SK-MEL-5 (cell line): ENCODE results near the gene POP5. TPM values are rescaled to one million over a fixed set of nuclear protein-coding genes. Genes with fewer than 3 reads are reported as not detected.
A peak's percentile ranks its signal among the peaks of the same experiment; 100 is the strongest.
"Not testable (repeated sequence)": the region's sequence is repeated elsewhere in the genome, so short reads cannot be mapped to it uniquely, and the experiment has no call there.

Experiments
- DNase-seq: peaks from one replicate; pipeline ENCODE4 v3.0.0-alpha.2; 2016; ENCODE audit warnings: low read depth, low spot score
- in situ Hi-C: cut with HindIII; loops from 2 replicates; pipeline ENCODE4 v1.10.0; 2016; ENCODE audit warnings: low sequenced_read_pairs, high pct_unique_total_duplicates, low pct_unique_long_range_greater_than_20kb
- total RNA-seq: library from RNA; depleted of rRNA; stranded (reverse); fragments of >200 nt; shearing (Covaris generic); gene quantifications from 2 replicates; pipeline ENCODE4 v1.2.3, GENCODE V29; 2014

Gene POP5
- total RNA-seq, 1 experiment from 2014 or later = 63.4 TPM

DNA sequence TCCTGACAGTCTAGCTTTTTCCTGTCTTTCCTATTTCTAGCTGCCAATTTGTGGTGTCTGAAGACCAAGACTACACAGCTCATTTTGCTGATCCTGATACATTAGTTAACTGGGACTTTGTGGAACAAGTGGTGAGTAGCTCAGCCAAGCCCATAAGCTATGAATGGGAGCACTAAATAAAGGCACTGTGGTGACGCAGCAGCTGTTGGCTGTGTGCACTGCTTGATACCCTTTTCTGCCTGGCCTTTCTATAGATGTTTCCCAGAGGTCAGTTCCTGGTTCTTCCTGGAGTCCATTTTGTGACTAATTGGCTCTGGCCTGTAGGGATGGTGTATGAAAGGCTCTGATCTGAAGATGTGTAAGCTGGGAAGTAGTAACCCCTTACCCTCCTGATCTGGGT, 26.5 kb downstream of the POP5 start:
- DNase-seq = no peak
- in situ Hi-C loops = no loop called here

DNA sequence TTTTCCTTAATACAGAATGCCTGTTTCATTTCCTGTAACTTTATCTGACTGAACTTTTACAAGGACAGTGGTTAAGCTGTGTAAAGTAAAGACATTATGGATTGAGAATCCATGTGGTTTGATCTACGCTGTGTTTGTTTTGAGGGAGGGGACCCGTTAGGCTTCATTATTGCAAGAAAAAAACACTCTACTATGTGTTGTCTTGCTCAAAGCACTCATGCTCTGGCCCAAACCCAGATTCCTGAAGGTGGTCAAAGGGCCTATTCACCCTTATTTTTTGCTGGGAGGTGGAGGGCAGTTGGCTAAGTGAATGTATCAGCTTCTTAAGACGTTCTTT, 35.2 kb downstream of the POP5 start:
- in situ Hi-C loops = no loop called here
- DNase-seq = peak; percentile 83

DNA sequence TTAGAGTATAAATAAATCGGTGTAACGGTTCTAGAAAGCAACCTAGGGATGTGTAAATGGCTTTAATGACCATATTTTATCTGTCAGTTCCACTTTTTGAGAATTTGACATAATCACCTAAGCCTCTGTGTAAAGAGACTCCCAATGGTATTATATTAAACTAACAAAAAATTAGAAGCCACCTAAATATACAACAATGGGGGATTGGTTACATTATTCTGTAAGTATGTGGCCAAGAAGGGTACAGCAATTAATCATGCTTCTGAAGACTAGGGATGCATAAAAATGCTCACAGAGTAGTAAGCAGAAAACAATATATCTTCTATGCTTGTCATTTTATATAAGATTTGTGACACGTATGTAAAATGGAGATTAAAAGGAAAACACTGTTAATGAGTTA, 36.5 kb downstream of the POP5 start:
- in situ Hi-C loops = no loop called here

DNA sequence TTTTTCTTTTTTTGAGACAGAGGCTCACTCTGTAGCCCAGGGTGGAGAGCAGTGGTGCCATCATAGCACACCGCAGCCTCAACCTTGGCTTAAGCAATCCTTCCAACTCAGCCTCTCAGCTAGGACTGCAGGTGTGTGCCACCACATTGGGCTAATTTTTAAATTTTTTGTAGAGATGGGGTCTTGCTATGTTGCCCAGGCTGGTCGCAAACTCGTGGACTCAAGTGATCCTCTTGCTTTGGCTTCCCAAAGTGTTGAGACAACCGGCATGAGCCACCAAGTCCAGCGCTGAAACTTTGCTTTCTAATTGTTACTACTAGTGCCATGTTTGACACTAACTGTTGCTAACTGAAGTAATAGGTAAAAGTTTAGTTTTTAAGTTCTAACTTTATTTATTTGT, 39.0 kb downstream of the POP5 start:
- no peak for DNase-seq
- in situ Hi-C loops = no loop called here

More for the DNA sequence above, 36.5 kb downstream of the POP5 start:
- no peak for DNase-seq

DNA sequence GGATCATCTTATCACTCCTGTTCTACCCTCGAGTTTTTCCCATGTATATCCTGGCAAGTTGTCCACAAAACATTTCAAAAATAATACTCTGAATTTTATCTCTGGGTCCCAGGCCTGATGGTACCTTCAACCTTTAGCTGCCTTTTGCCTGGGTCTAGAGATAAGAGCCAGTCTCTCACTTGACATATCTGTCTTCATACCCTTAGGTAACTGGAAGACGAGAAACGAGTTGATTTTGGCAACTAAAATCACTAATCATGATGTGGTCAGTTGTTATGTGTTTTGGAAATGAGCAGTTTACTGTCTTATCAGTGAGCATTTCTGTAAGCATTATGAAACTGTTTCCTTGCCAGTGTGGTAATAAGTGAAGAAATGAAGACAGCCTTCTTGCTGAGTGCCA, 40.8 kb downstream of the POP5 start:
- in situ Hi-C loops = no loop called here
- DNase-seq = no peak

DNA sequence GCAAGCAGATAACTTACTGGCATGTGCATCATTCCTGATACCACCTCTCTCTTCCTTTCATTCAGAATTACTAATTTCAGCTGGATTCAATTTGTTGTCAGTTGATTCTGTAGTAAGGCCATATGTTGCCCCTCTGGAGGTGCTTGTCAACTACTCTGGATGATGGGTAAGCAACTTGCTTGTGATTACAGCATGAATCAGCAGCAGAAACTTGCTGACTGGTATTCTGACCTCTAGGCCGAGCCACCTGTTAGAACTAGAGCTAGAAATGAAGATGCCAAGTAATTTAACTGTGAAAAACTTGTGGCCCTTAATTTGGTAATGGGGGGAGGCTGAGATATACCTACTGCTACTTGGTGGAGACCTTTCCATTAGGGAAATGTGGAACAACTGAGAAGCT, 41.9 kb downstream of the POP5 start:
- in situ Hi-C loops = no loop called here
- DNase-seq = no peak

DNA sequence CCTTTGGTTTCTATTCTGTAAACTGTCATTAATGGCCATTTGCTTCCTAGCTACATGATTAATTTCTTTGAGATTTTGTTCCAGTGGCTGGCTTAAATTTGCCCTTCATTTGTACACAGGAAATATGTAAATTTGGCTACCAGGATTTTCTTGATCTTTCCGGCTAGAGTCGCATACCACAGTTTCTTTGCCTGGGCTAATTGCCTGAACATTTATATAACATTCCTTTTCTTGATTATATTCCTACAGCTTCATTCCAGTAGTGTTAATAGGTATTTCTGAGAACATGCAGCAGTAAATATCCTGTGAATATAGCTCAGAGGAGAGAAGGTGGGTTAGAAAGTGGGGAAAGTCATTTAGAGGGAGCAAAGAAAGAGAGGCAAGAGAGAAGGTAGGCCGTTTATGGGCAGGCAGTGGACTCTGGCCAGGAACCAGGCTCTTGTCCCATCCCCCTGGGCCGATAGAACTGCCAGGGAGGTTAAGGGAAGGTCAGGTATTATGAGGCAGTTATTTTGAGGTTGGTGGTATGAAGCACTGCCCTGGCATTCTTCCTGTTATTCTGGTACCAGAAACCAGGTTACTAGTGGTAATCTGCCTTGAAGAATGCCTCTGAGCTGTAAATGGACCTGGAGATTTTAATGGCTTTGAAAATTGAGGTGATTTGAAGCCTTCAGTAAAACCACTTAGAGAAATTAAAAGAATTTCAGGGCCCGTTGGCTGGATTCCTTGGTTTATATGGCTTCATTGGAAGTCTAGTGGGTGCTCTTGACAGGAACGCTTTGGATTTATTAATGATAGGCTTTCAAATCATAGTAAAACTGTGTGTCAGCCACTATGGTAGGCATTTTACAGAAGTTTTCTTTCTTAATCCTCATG, 42.7 kb downstream of the POP5 start:
- DNase-seq = no peak
- in situ Hi-C loops = no loop called here

DNA sequence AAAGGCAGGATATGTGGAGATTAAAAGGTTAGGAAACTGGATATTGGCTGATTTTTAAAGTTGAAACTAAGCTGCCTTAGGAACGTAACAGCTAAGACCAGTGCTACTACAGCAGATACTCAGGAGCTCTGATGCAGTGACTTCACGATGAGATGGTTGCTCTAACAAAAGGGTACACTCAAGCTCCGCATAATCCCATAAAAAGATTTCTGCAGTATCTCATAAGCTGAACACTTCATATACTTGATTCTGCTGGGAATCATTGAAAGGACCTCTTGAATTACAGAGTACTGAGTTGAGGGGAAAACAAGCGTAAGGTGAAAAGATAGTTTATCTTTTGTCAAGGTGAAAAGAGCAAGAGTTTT, 43.4 kb downstream of the POP5 start:
- in situ Hi-C loops = no loop called here
- DNase-seq = no peak

DNA sequence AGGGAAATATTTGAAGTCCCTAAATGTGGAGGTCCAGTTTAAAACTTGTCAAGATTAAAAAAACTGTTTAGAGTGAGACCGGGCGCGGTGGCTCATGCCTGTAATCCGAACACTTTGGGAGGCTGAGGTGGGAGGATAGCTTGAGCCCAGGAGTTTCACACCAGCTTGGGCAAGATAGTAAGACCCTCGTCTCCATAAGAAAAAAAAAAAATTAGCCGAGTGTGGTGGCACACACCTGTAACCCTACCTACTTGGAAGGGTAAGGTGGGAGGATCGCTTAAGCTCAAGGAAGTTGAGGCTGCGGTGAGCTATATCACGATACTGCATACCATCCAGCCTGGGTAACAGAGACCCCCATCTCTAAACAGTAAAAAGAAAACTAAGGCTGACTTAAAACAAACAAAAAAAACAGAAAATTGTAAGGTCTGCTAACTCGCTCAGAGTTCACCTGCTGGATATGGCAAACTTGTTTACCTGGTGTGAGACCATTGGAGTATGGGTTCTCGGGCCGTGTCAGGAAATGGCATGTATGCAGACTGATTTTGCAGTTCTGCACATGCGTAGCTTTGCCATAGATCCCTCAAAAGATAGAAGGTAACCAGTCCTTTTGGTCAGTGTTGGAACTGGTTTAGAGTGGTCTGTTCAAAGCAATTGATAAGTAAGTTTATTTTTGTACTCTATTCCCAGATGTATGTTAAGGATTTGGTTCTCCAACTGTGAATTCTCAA, 45.0 kb downstream of the POP5 start:
- in situ Hi-C loops = no loop called here
- no peak for DNase-seq

DNA sequence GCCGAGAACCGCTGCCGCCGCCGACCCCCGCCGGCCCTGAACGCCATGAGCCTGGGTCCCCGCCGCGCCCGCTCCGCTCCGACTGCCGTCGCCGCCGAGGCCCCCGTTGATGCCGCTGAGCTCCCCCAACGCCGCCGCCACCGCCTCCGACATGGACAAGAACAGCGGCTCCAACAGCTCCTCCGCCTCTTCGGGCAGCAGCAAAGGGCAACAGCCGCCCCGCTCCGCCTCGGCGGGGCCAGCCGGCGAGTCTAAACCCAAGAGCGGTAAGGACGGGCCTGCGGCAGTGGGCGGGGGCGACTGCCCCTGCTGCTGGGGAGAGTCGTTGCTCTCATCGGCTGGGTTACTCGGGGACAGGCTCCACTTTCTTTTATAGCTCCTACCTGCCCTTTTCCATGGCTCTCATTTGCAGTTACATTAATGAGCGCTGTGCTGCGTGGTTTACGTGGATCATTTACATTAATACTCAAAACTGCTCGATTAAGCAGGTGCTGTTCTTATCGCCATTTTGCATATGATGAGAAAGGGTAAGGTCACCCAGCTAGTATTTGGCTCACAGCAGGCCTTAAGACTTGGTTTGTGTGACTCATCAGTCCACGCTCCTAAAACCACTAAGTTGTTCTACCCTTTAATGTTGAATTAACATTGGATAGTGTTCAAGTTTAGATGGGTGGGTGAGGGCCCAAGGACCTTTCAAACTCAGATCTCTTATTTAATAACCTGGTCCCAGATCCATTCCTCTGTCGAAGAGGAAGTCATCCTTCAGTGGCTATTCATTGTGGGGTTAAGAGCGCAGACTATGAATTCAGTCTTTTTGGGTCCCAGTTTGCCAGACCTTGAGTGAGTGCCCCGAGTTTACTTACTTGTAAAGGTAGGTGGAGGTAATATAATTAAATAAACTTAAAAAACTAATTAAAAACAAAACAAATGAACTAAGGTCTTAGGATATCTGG, 46.2 kb downstream of the POP5 start:
- in situ Hi-C loops = no loop called here
- DNase-seq = peak; percentile 47

DNA sequence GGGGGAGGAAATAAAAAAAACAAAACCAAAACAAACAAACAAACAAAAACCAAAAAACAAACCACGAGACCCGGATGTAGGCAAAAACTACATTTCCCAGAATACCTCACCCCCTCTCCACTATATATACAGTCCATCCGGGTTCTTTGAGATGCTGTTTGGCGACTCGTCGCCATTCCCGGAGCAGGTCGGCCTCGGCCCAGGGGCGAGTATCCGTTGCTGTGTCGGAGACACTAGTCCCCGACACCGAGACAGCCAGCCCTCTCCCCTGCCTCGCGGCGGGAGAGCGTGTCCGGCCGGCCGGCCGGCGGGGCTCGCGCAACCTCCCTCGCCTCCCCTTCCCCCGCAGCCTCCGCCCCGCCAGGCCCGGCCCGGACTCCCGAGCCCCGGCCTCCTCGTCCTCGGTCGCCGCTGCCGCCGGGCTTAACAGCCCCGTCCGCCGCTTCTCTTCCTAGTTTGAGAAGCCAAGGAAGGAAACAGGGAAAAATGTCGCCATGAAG, 46.9 kb downstream of the POP5 start, which contains the start of gene RNF10:
TSS of gene RNF10 (plus strand) at position 154 of the 500 bp plus-strand sequence. CDS start 456 bp downstream, outside the sequence.
- in situ Hi-C loops = no loop called here
- peak; percentile 93 for DNase-seq

DNA sequence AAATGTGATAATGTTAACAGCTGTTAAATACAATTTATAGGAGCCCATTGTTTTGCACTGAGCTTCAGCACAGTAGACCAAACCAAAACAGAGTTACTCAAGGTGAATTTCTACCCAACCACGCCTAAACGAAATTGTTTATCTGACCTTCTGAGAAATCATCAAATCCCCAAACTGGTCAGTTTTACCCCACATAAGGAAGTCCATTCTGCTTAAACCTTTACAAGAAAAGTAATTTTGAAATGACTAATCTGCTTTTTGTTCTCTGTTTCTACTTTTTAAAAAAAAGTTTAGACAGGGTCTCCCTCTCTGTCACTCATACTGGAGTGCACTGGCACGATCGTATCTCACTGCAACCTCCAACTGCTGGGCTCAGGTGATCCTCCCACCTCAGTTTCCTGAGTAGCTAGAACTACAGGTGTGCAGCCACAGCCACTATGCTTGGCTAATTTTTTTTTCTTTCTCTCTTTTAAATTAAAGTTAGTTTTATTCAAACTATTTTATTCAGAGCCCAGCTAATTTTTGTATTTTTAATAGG, 48.4 kb downstream of the POP5 start:
- in situ Hi-C loops = no loop called here
- DNase-seq = no peak

DNA sequence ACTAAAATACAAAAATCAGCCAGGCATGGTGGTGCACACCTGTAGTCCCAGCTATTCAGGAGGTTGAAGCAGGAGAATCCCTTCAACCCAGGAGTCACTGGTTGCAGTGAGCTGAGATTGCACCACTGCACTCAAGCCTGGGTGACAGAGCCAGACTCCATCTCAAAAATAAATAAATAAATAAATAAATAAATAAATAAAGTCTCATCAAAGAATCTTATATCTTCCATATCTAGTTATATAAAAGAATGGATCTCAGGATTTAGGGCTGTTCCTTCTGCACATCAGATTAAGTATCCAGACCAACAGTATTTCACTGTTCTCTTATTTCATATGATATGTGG, 50.8 kb downstream of the POP5 start:
- in situ Hi-C loops, DNase-seq: not testable (repeated sequence)

DNA sequence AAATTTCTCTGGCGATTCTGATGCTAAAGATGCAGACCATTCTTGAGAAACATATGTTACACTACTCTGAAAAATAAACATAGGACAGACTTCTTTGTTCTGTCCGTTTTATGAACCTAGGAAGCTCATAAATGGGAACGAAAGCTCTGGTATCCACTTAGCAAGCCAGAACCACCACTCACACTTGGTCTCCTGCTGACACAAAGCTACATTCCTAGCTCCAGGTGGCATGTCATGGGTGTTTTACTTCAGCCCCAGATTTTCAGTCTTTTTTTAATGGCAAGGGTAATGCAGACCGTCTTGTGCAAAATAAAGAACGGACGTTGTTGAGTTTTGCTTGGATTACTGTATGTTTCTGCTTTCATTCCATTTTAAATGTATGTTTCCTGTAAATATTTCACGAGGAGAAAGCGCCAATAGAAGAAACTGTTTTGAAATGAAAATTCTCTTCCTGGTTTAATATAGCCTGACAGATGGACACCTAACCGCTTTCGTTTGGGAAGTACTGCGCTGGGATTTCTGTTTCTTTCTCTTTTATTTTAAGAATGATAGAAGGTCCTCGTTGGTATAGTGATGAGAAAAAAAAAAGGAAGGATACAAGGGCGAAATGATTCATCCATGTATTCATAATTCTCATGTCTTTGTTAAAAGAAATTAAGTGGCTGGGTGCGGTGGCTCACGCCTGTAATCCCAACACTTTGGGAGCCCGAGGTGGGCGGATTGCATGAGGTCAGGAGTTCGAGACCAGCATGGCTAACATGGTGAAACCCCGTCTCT, 51.4 kb downstream of the POP5 start:
- in situ Hi-C loops = no loop called here
- DNase-seq = peak; percentile 45

DNA sequence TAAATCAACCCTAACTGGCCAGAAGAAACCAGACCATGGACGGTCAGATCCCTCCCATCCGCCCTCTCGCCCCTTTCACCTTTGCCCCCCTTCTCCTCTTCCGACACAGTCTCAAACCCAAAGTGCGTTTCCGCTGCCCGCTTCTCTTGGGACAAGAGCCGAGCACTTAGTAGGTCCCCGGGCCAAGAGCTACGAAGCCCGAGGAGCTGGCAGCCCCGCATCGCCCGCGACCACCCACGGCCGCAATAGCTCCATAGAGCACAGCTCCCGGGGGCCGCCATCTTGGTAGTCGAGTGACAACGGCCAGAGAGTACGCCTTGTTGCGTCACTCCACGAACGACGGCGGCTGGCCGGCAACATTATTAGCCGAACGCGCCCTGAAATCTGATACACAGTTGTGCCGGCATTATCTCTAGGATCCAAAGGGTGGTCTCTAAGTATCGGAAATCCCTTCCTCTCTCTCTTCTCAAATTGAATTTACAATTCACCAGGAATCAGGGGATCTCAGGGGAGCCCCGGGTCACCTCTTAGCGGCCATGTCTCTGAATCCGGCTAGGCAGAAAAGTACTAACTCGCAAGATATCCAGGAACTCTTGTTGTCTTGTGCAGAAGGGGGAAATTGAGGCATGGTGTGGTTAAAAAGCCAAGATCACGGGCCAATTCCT, 52.2 kb downstream of the POP5 start, which contains the start of gene COQ5:
TSS of gene COQ5 (minus strand) at position 298 of the 665 bp plus-strand sequence. CDS start at position 281, 17 bp downstream.
- in situ Hi-C loops = no loop called here
- DNase-seq = peak; percentile 90
